K562 (cell line): Measurements from ENCODE around the gene ICAM1. TPM values are rescaled to one million over a fixed set of nuclear protein-coding genes. Genes with fewer than 3 reads are reported as not detected.

Source experiments
- ATAC-seq: fragments of 200-7000 bp; cut with Tn5 transposase; 3 replicates; pipeline ENCODE4 v1.9.1; 2020; ENCODE audit warnings: moderate library complexity
- BruUV-seq: library from RNA; stranded (reverse); fragments of 400-500 nt; replicated peaks from 2 replicates; lab custom pipeline; 2021; lab: Mats Ljungman, UMichigan
- CTCF ChIA-PET: fragments of 300-600 bp; formaldehyde crosslinking; extraction: SDS; loops from one replicate; lab custom pipeline; 2021; ENCODE audit warnings: low intra/inter-chr PET ratio; lab: Yijun Ruan, JAX
- POLR2A ChIA-PET: fragments of 300-600, 350-650 bp; sonication (Branson Sonifier 250); formaldehyde crosslinking; extraction: SDS; loops from one replicate; lab custom pipeline; 2021; ENCODE audit warnings: antibody characterized with exemption, inconsistent platforms; lab: Yijun Ruan, JAX
- DNase-seq, 4 experiments: peaks; one replicate each; pipeline versions ENCODE4 v3.0.0 to v3.0.0-alpha.2; 2011 to 2018; ENCODE audit warnings: low spot score in 3 of 4, mixed read lengths in 3 of 4; ENCODE audit errors: extremely low read depth in 1 of 4
- FAIRE-seq: peaks from 2 replicates; lab custom pipeline; 2011; peaks lifted over from hg19 to GRCh38; lab: Jason Lieb, UNC
- H2AFZ ChIP-seq: 2 replicates; pipeline ENCODE4 v1.6.0; 2011; ENCODE audit warnings: low read depth, low read length, control low read depth, inconsistent platforms
- H3K27ac ChIP-seq: fragments of 200-600 bp; 3 replicates; pipeline ENCODE4 v1.8.0; 2011; ENCODE audit warnings: low read depth, mild to moderate bottlenecking, control low read depth, inconsistent platforms, low read length, moderate library complexity, mixed read lengths; ENCODE audit errors: extremely low read depth
- H3K27me3 ChIP-seq, 2 experiments: fragments of 300-600 bp in 1 of 2; 2 replicates in 1 of 2; 3 replicates in 1 of 2; pipeline versions ENCODE4 v1.6.0 to v1.8.0; 2011; ENCODE audit warnings: inconsistent platforms in 2 of 2, low read length in 2 of 2, mild to moderate bottlenecking in 1 of 2, mixed read lengths in 1 of 2, moderate library complexity in 1 of 2; ENCODE audit not compliant: control insufficient read depth in 2 of 2, insufficient read depth in 2 of 2
- H3K36me3 ChIP-seq: fragments of 300-600 bp; 3 replicates; pipeline ENCODE4 v1.8.0; 2011; ENCODE audit warnings: mild to moderate bottlenecking, low read length, inconsistent platforms; ENCODE audit not compliant: control insufficient read depth, insufficient read depth
- H3K4me1 ChIP-seq, 2 experiments: fragments of 200-600 bp in 1 of 2; replicated peaks in 1 of 2; 2 replicates in 1 of 2; 3 replicates in 1 of 2; pipeline versions ENCODE4 v1.5.1 to v1.8.0; 2011; ENCODE audit warnings: inconsistent platforms in 2 of 2, low read length in 2 of 2, mild to moderate bottlenecking in 1 of 2, mixed read lengths in 1 of 2, moderate library complexity in 1 of 2; ENCODE audit not compliant: control insufficient read depth in 2 of 2, insufficient read depth in 2 of 2
- H3K4me2 ChIP-seq: 2 replicates; pipeline ENCODE4 v1.6.1; 2011; ENCODE audit warnings: low read length, control low read depth, inconsistent platforms, mixed read lengths; ENCODE audit not compliant: insufficient read depth
- H3K4me3 ChIP-seq: fragments of 200-600 bp; sonication (generic), shearing (Covaris generic); 2 replicates; pipeline ENCODE4 v1.5.1; 2016; ENCODE audit warnings: control low read depth, inconsistent platforms
- H3K79me2 ChIP-seq: fragments of 200-600 bp; 3 replicates; pipeline ENCODE4 v1.8.0; 2011; ENCODE audit warnings: low read length, inconsistent platforms; ENCODE audit not compliant: control insufficient read depth, insufficient read depth
- H3K9ac ChIP-seq, 2 experiments: 2 replicates each; pipeline versions ENCODE4 v1.6.0 to v1.6.1; 2011; ENCODE audit warnings: low read depth in 2 of 2, low read length in 2 of 2, control low read depth in 1 of 2, inconsistent platforms in 1 of 2, mild to moderate bottlenecking in 1 of 2, mixed read lengths in 1 of 2; ENCODE audit not compliant: insufficient read depth in 1 of 2
- H3K9me1 ChIP-seq: one replicate; pipeline ENCODE4 v1.6.0; 2011; ENCODE audit warnings: inconsistent platforms, mild to moderate bottlenecking, low read length, moderate library complexity; ENCODE audit not compliant: control insufficient read depth, insufficient read depth
- H3K9me3 ChIP-seq: replicated peaks from 2 replicates; pipeline ENCODE4 v1.5.1; 2011; ENCODE audit warnings: low read depth, low read length, inconsistent platforms; ENCODE audit not compliant: control insufficient read depth, insufficient read depth
- H4K20me1 ChIP-seq: replicated peaks from 2 replicates; pipeline ENCODE4 v1.6.1; 2011; ENCODE audit warnings: low read length, inconsistent platforms, mixed read lengths; ENCODE audit not compliant: control insufficient read depth, insufficient read depth
- TOE1 ChIP-seq, 2 experiments: fragments of 450-650 bp in 1 of 2; sonication (generic) in 1 of 2; formaldehyde crosslinking in 1 of 2; IDR thresholded peaks; 2 replicates each; pipeline versions ENCODE4 v1.7.1 to v1.8.0; 2016 to 2022; ENCODE audit warnings: borderline replicate concordance in 2 of 2, mild to moderate bottlenecking in 2 of 2, antibody characterized with exemption in 1 of 2, inconsistent platforms in 1 of 2, low read depth in 1 of 2, missing genetic modification reagents in 1 of 2, moderate library complexity in 1 of 2
- WGBS: fragments of 100-300 bp; shearing (Covaris generic); methylation state at CpG from one replicate; pipeline ENCODE4 v1.1.6; 2016; ENCODE audit warnings: low coverage, mixed read lengths; ENCODE audit not compliant: insufficient coverage; ENCODE audit errors: missing lambda C conversion rate; 5-methylcytosine and 5-hydroxymethylcytosine counted together
- in situ Hi-C: fragments of 300-500 bp; cut with MboI; formaldehyde crosslinking; loops from 4 replicates; pipeline ENCODE4 v1.15.0; 2018; ENCODE audit warnings: inconsistent platforms, mixed read lengths
- intact Hi-C: fragments of 100-400 bp; cut with micrococcal nuclease; formaldehyde crosslinking; loops from 2 replicates; pipeline ENCODE4 v1.14.2; 2022
- polyA plus RNA-seq, 8 experiments: library from polyadenylated mRNA; depleted of rRNA in 4 of 8; stranded (reverse) in 5 of 8; unstranded in 3 of 8; fragments of >200 nt; fragmentation: Nextera tagmentation in 2 of 8; fragmentation: Illumina TruSeq in 1 of 8; extraction: Ambion mirVana in 2 of 8; extraction: Trizol in 1 of 8; gene quantifications; 2 replicates each; pipeline versions ENCODE4 v1.2.1 to v1.2.3, GENCODE V29; 2011 to 2014; ENCODE audit warnings: inconsistent platforms in 1 of 8, missing spikeins in 1 of 8
- total RNA-seq, 7 experiments: library from RNA; depleted of rRNA in 6 of 7; stranded (reverse); fragments of >200 nt in 6 of 7; fragmentation: Illumina TruSeq in 2 of 7; extraction: Trizol in 2 of 7; gene quantifications; 2 replicates each; pipeline versions ENCODE4 v1.2.1 to v1.2.3, GENCODE V29; 2011 to 2021; ENCODE audit warnings: low replicate concordance in 1 of 7
- TF ChIP-seq, protein P1 (sequence below): sonication (generic); formaldehyde crosslinking; IDR thresholded peaks from 2 replicates; pipeline ENCODE4 v1.8.1; 2023; ENCODE audit warnings: mild to moderate bottlenecking, missing genetic modification reagents

The ICAM1 gene
- total and polyA plus RNA-seq, 9 of the 15 experiments (the other 6 are each of a cell fraction or from before 2014, with no cell fraction given) = 2.3 to 24.4 (median 13.4) TPM

DNA sequence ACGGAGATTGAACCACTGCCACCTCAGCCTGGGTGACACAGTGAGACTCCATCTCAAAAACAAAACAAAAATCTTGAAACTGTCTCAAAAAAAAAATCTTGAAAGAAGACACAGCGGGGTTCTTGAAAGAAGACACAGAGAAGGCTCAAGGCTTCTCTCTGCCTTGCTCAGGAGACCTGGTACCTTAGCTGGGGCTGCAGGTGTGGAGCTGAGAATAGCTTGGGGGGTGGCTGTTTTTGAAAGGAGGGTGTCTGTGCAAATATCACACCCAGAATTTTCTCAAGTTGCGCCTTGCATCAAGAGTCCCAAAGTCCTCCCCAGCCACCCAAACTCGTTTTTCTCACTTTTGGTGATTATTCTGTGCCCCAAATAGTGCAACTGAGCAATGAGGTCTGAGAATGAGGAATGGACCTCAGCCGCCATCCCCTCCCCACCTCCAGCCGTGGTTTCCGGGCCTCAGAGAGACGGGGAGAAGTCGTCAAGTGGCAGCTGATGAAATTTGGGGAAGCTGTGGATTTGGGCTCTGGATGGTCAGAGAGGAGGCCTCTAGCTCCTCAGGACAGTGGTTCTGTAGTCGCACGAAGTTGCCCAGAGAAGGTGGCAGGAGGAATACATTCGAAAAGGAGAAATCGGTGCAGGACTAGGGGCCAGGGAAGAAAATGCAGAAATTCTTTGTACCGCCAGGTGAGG lies 48.6 kb upstream of the ICAM1 start:
- Histone ChIP-seq H3K4me2 (no peak overlapping the region), H2AFZ (no peak overlapping the region), H3K79me2 (no peaks in the 10 kb centered on the region), H3K9me1 (no peaks in the 10 kb centered on the region), H3K27me3 (no peaks in the 10 kb centered on the region), H3K27ac (no peak overlapping the region), H3K9ac (peak overlapping the region in 1 of 2 experiments; percentile 20; a peak in 1 of 4 replicates), H3K9me3 (no peaks in the 10 kb centered on the region), H3K36me3 (peaks cover 11% of the 10 kb centered on the region; the same call in 1 of the 3 replicates), H4K20me1 (0 out of 2 replicates have a peak, but pooled peaks cover 3% of the 10 kb centered on the region), H3K4me1 (peaks cover 7 to 21% of the 10 kb centered on the region in 2 experiments; a peak in 3 of 5 replicates), H3K4me3 (no peak overlapping the region)
- BruUV-seq = no TSS peak
- ATAC-seq = no peak
- in situ Hi-C loops = no loop called here
- WGBS = 76% methylated on average over 7 of the region's 14 CpGs
- POLR2A ChIA-PET = interaction anchor here (0.7 to 1.6 kb wide), 3 partner anchors 12 to 81 kb away, joined by 3 to 4 read pairs (median 3); no protein-coding TSS in a partner anchor
- no peak for DNase-seq
- CTCF ChIA-PET = no interaction called here
- no peak for FAIRE-seq
- intact Hi-C loops = no loop called here
- TF ChIP-seq, protein P1, sequence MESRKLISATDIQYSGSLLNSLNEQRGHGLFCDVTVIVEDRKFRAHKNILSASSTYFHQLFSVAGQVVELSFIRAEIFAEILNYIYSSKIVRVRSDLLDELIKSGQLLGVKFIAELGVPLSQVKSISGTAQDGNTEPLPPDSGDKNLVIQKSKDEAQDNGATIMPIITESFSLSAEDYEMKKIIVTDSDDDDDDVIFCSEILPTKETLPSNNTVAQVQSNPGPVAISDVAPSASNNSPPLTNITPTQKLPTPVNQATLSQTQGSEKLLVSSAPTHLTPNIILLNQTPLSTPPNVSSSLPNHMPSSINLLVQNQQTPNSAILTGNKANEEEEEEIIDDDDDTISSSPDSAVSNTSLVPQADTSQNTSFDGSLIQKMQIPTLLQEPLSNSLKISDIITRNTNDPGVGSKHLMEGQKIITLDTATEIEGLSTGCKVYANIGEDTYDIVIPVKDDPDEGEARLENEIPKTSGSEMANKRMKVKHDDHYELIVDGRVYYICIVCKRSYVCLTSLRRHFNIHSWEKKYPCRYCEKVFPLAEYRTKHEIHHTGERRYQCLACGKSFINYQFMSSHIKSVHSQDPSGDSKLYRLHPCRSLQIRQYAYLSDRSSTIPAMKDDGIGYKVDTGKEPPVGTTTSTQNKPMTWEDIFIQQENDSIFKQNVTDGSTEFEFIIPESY (CRISPR knock-in tag) = peak; percentile 50; the same call in 1 of the 2 replicates
- TF ChIP-seq TOE1 (IDR thresholded peaks at IDR 0.05; ENCODE audit: borderline replicate concordance) (no peak), TOE1 (CRISPR knock-in tag; IDR thresholded peaks at IDR 0.05; ENCODE audit: borderline replicate concordance, low read depth) (no peak)
